GM19035 (cell line): Measurements from ENCODE around the gene EMC9.

Experiments
- ATAC-seq: cut with Tn5 transposase; IDR thresholded peaks from one replicate; pipeline ENCODE4 v1.9.1; 2021; ENCODE audit not compliant: unreplicated experiment

EMC9 gene

DNA sequence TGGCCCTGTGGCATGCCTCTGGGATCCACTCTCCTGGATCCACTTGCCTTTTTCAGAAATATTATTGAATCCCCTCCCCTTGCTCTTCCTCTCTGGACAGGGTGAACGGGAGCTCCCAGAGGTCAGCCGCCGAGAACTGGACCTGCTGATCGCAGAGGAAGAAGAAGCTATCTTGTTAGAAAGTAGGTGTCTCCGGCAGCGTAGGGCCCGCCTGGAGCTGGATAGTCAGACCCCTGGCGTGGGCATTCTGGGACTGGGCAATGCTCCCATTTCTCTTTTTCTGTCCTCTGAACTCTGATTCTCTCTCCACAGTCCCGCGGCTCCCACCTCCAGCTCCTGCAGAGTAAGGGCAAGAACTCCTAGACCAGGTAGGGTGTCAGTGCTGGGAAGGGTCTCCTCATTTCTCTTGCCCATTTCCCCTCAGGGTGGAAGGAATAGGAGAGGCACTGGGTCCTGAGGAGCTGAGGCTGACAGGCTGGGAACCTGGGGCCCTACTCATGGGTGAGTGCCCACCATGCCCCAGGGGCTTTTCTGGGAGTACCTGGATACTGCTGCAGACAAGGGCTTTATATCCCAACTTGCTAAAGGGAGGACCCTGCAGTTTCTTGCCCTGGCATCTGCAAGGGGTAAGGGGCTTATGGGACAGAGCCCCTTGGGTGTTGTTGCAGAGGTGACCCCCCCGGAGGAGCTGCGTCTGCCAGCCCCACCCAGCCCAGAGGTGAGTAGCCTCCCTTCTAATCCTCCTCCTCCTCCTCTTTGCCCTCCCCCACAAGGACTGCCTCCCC lies 35.8 kb upstream of the EMC9 start:
- ATAC-seq = no peak

DNA sequence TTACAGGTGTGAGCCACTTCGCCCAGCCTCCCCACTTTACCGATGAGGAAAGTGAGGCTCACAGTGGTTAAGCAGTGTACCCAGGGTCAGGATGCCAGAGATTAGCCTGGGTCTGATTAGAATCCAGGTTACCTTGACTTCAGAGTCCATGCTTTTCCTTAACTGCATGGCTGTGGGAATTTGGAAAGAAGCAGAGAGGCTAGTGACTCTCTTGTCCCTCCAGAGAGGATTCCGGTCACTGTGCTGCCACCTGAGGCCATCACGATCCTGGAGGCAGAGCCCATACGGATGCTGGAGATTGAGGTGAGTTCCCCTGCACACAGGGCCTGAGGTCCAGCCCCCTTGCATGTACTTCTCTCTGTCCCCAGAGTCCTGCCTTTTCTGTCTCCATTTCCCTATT lies 35.2 kb upstream of the EMC9 start:
- no peak for ATAC-seq

DNA sequence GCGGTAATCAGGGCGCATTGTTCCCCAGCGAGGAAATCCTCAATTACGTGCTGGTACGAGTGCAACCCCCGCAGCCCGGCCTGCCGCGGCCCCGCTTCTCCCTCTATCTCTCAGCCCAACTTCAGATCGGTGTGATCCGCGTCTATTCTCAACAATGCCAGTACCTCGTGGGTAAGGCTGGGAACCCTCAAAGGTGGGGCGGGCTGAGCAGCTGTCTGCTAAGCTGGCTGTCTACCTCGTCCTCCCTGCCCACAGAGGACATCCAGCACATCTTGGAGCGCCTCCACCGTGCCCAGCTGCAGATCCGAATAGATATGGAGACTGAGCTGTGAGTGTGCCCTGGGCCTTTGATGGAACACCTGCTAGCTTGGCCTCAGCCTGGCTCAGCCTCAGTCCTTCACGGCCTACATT lies 31.5 kb upstream of the EMC9 start:
- no peak for ATAC-seq

DNA sequence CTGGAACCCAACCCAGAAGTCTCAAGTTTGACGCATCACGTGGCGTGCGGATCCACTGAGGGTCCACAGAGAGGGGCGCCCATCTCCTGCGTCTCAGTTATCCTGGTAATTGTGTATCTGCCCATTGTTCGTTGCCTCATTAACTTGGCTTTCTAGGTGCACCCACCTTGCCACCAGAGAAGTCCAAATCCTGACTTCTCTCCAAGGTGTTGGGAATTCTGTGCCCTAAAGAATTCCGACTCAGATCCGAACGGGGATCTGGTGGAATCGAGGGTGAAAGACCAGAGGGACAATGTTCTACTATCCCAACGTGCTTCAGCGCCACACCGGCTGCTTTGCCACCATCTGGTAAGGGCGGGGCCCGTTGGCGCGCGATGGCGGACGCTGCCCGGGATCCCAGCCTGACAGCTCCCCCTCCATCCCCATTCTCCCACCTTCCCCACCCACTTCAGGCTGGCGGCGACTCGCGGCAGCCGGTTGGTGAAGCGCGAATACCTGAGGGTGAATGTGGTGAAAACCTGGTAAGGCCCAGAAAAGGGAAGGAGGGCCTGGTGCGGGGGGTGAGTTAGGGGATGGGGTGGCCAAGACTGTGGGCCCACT lies 31.0 kb upstream of the EMC9 start:
- no peak for ATAC-seq

DNA sequence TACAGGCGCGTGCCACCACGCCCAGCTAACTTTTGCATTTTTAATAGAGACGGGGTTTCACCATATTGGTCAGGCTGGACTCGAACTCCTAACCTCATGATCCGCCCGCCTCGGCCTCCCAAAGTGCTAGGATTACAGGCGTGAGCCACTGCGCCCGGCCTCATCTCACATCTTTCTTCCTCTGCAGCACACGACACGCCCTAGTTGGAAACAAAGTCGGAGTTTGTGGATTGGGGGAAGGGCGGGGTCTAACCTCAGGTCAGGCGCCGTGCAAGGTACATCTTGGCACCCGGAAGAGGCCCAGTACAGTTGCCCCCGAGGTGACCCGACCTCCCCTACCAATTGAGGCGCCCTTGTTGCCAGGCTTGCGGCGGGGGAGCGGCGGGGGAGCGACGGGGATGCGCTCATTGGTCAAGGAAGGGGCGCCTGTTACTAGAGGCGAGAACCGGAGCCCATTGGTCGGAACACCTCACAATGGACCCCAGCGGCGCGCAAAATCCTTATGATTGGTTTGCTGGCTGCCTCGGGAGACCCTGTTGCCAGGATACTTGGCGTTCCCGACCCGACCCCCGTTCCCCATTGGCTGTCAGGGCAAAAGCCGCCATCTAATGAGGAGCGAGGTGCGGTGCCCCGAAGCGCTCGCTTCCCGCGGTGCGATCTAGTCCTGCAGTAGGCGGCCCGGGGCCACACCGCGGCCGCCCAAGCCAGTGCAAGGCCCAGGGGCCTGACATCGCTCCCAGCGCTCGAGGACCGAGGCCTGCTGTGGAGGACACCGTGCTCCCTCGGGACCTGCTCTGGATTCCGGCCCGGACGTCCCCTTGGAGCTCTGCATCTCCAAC lies 30.2 kb upstream of the EMC9 start, which contains the start of gene REC8:
Gene REC8, plus strand, starts transcription at position 659 of the 839 bp plus-strand sequence. CDS start 473 bp downstream, outside the sequence.
- peak; percentile 85 for ATAC-seq

DNA sequence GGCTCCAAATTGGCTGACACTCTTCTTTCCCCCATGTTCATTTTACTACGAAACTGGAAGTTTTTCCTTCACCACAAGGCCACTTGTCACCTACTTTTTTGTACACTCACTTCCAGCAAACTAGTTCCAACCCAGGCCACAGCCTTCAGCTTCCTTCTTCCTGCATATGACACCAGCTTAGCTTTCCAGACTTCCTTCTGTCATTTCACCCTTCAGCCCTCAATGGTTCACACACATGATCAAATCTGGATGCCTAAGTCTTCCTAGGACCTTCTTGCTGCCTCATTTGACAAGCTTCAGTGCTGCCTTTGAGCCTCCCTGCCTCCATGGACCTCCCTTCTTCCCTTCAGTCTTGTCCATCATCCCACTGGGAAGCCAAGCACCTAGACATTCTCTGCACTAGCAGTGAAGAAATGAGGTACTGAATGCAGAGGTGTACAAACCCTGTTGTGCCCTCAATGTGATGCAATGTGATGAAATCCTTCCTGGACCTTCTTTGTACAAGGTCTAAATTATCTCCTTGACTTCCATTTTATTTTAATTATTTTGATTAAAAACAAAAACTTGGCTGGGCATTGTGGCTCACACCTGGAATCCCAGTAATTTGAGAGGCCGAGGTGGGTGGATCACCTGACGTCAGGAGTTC lies 26.2 kb upstream of the EMC9 start:
- no peak for ATAC-seq

DNA sequence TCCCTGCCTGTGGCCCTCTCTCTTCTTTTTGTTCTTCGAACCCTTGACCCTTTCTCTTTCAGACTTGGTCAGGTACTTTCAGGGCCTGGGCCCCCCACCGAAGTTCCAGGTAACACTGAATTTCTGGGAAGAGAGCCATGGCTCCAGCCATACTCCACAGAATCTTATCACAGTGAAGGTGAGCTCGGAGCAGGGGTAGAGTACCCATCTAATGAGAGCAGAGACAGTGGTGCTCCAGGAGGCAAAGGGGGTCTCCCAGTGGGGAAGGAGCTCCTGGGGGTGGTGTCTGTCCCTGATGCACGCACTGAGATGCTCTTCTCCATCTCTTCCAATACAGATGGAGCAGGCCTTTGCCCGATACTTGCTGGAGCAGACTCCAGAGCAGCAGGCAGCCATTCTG lies 24.4 kb upstream of the EMC9 start:
- no peak for ATAC-seq

DNA sequence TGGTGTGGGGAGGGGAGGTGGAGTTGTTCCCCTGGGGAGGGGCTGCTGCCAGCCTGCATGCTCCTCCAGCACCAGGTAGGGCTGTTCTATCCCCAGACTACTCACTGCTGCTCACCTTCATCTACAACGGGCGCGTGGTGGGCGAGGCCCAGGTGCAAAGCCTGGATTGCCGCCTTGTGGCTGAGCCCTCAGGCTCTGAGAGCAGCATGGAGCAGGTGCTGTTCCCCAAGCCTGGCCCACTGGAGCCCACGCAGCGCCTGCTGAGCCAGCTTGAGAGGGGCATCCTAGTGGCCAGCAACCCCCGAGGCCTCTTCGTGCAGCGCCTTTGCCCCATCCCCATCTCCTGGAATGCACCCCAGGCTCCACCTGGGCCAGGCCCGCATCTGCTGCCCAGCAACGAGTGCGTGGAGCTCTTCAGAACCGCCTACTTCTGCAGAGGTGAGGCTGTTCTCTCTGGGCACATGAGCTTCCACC lies 23.2 kb upstream of the EMC9 start:
- no peak for ATAC-seq

DNA sequence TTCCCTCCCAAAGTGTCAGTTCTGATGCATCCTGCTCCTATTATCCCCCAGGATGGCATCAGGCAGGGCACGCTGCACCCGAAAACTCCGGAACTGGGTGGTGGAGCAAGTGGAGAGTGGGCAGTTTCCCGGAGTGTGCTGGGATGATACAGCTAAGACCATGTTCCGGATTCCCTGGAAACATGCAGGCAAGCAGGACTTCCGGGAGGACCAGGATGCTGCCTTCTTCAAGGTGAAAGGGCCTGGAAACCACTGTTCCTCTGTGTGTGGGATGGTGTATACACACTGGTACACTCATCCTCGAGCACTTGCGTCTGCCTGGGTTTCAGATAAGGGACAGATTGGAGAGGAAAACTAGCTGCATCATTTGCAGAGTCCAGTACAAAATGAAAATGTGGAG lies 20.7 kb upstream of the EMC9 start:
- ATAC-seq = no peak

DNA sequence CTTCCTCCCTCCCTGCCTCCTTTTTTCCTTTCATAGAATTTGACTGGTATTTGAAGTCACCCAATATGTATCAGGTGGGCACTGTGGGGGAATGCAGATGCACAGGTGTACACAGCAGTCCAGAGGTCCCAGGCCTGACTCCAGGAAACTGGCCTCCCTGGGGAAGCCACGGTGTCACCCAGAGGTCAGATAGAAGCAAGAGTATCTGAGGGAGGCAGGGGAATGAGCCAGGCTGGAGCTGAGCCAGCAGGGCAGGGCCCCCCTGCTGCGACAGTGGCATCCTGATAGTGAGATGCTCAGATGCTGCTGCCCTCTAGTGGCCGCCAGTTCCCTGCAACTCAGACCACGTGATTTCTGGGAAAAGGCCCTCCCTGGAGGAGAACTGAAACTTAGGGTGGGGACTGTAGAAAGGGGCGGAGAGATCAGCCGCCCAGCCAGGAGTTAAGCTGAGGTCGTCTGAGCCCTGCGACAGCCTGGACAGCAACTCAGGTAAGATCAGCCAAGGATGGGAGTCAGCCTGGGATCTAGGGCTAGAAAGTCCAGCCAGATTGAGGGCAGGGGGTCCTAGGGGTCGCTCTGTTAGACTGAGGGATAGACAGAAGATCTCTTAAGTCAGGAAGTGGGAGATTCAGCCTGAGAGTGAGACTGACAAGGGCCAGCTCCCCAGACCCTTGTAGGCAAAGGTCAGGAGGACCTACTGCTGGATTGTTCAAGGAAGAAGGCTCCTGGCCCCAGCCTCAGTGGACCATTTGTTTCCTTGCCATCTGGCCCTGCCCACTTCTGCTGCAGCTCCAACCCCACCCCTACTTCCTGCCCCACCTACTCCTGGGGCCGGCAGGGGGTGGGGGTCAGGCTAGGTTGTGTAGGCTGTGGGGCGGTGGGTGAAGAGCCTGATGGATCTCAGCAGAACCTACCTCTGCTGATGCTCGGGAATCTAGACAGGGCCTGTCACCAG lies 19.7 kb upstream of the EMC9 start, which contains the start of gene IRF9:
Gene IRF9, plus strand, starts transcription at position 416 of the 955 bp plus-strand sequence. CDS start 880 bp downstream, outside the sequence.
- ATAC-seq = peak; percentile 88

DNA sequence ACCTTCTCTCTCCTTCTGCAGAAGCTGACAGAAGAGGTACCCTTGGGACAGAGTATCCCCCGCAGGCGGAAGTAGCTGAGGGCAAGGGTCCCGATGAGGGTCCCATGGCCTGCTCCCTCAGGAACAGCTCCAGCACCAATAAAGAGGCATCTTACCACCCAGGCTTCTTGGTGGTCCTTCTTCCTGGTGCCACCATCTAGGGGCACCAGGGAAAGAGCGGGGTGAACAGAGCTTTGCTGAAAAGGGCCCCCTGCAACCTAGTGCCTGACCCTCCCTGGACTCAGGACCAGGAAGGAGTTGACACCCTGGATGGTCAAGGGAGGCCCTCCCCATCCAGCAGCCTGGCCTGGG lies 19.1 kb upstream of the EMC9 start:
- ATAC-seq = no peak

DNA sequence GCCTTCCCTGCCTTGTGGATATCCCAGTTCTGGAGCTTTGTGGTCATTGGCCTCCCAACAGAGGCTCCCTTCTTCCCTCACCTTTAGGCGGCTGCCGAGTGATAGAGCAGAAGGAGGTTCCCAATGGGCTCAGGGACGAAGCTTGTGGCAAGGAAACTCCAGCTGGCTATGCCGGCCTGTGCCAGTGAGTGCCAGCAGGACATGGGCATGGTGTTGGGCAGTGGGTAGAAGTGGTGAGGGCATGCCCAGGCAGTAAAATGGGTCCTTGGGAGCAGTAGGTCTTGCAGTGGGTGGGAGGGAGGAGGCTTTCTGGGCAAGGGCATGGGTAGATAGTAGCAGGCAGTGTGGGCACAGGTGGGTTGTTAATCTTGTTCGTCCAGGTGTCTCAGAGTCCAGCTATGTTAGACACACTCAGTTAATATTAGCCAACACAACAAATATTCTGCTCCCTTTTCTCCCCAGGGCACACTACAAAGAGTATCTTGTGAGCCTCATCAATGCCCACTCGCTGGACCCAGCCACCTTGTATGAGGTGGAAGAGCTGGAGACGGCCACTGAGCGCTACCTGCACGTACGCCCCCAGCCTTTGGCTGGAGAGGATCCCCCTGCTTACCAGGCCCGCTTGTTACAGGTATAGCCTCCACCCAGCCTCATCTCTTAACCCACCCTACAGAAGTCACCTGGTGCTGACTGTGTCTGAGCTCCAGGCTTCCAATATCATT lies 18.5 kb upstream of the EMC9 start:
- no peak for ATAC-seq

DNA sequence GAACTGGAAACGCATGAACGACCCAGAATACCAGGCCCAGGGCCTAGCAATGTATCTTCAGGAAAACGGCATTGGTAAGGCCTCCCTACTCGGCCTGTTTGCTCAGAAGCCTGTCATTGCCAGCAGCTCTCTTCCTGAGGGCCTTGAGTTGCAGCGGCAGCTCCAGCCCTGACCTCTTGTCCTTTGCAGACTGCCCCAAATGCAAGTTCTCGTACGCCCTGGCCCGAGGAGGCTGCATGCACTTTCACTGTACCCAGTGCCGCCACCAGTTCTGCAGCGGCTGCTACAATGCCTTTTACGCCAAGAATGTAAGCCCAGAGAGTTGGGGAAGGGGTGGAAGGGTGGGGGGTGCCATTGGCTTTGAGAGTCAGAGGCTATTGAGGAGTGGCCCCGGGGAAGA lies 15.9 kb upstream of the EMC9 start:
- no peak for ATAC-seq

DNA sequence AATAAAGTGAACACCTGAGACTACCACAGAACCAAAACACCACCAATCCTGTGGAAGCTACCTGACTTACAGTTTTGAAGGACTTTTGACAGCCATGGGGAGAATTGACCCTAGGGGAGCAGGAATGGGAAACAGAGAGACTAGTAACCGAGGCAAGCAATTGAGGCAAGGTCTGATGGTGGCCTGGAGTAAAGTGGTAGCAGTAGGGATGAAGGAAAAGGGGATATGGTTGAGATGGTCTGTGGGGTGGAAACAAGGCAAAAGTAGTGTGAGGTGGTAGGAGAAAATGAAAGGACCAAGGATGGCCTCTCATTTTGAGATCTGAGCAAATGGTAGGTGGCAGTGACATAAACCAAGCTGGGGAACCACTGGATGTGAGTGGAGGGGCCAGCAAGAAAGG lies 15.4 kb upstream of the EMC9 start:
- no peak for ATAC-seq

DNA sequence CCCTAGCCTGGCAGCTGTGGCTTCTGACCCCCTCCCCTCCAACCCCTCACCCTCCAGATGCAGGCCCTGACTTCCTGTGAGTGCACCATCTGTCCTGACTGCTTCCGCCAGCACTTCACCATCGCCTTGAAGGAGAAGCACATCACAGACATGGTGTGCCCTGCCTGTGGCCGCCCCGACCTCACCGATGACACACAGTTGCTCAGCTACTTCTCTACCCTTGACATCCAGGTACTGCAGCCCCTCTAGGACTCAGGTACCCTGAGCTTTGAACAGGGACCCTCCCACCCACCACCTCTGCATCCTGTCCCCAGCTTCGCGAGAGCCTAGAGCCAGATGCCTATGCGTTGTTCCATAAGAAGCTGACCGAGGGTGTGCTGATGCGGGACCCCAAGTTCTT lies 13.7 kb upstream of the EMC9 start:
- ATAC-seq = no peak

DNA sequence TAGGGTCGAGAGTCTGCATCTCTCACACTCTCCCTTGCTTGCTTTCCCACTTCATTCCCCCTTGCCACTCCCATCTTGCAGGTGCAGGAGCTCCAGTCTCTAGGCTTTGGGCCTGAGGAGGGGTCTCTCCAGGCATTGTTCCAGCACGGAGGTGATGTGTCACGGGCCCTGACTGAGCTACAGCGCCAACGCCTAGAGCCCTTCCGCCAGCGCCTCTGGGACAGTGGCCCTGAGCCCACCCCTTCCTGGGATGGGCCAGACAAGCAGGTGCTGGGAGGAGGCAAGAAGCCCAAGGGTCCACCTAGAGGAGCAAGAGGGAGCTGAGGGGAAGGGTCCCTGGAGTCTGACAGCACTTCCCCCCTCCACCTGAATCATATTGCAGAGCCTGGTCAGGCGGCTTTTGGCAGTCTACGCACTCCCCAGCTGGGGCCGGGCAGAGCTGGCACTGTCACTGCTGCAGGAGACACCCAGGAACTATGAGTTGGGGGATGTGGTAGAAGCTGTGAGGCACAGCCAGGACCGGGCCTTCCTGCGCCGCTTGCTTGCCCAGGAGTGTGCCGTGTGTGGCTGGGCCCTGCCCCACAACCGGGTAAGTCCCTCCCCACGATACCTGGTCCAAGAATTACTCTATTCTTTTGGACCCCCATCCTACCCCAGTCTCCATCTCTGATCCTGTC lies 10.2 kb upstream of the EMC9 start:
- no peak for ATAC-seq

DNA sequence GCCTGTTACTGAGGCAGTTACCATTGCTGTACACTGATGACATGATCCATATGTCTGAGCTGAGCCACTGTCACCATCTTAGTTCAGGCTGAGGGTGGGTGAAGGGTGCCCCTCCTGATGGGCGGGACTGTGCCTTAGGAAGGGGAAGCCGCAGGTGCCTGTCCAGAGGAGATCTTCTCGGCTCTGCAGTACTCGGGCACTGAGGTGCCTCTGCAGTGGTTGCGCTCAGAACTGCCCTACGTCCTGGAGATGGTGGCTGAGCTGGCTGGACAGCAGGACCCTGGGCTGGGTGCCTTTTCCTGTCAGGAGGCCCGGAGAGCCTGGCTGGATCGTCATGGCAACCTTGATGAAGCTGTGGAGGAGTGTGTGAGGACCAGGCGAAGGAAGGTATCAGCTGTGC lies 9.6 kb upstream of the EMC9 start:
- no peak for ATAC-seq

DNA sequence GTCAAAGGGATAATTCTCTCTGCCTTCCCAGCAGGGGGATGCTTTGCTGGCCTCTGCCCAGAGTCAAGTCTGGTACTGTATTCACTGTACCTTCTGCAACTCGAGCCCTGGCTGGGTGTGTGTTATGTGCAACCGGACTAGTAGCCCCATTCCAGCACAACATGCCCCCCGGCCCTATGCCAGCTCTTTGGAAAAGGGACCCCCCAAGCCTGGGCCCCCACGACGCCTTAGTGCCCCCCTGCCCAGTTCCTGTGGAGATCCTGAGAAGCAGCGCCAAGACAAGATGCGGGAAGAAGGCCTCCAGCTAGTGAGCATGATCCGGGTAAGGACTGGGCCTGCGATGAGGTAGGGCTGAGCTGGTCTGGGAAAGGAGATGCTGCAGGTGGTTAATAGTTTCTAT lies 9.2 kb upstream of the EMC9 start:
- ATAC-seq = no peak

DNA sequence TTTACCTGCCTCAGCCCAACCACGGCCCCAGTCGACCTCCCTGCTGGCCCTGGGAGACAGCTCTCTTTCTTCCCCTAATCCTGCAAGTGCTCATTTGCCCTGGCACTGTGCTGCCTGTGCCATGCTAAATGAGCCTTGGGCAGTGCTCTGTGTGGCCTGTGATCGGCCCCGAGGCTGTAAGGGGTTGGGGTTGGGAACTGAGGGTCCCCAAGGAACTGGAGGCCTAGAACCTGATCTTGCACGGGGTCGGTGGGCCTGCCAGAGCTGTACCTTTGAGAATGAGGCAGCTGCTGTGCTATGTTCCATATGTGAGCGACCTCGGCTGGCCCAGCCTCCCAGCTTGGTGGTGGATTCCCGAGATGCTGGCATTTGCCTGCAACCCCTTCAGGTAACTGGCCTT lies 8.7 kb upstream of the EMC9 start:
- no peak for ATAC-seq
